Caco-2 (cell line): ENCODE measurements around the gene HSD3B7. TPM values are rescaled to one million over a fixed set of nuclear protein-coding genes. Genes with fewer than 3 reads are reported as not detected.

Experiments
- BruUV-seq: library from RNA; stranded (reverse); fragments of 400-500 nt; replicated peaks from 2 replicates; lab custom pipeline; 2021; lab: Mats Ljungman, UMichigan
- CTCF ChIA-PET: fragments of 300-600 bp; sonication (Branson Sonifier 250); formaldehyde crosslinking; loops from one replicate; lab custom pipeline; 2022; ENCODE audit warnings: antibody characterized with exemption; lab: Charles Lee
- POLR2A ChIA-PET: fragments of 300-600 bp; sonication (Branson Sonifier 250); formaldehyde crosslinking; loops from one replicate; lab custom pipeline; 2022; ENCODE audit warnings: antibody characterized with exemption; lab: Charles Lee
- DNase-seq, 2 experiments: peaks; one replicate each; pipeline versions ENCODE4 v3.0.0 to v3.0.0-alpha.2; 2020 to 2022
- H3K27me3 ChIP-seq: replicated peaks from 2 replicates; pipeline ENCODE4 v1.6.0; 2011; ENCODE audit warnings: low read length; ENCODE audit not compliant: control insufficient read depth, insufficient read depth
- H3K36me3 ChIP-seq: 2 replicates; pipeline ENCODE4 v1.5.1; 2011; ENCODE audit warnings: low read length; ENCODE audit not compliant: control insufficient read depth, insufficient read depth
- H3K4me1 ChIP-seq: fragments of 250-450 bp; sonication (Bioruptor Pico); 2 replicates; pipeline ENCODE4 v1.5.1; 2020; ENCODE audit warnings: mild to moderate bottlenecking
- H3K4me3 ChIP-seq: 2 replicates; pipeline ENCODE4 v1.5.1; 2011; ENCODE audit warnings: low read depth, mild to moderate bottlenecking, control low read depth, low read length
- H3K9me3 ChIP-seq: fragments of 250-450 bp; sonication (Bioruptor Pico); 2 replicates; pipeline ENCODE4 v1.5.1; 2020; ENCODE audit warnings: mild to moderate bottlenecking, moderate library complexity
- H3K27ac Mint-ChIP-seq: one replicate; pipeline ENCODE4 v1.8.0; 2022; ENCODE audit warnings: mixed read lengths; ENCODE audit not compliant: unreplicated experiment
- H3K27me3 Mint-ChIP-seq: one replicate; pipeline ENCODE4 v1.8.0; 2022; ENCODE audit warnings: mixed read lengths; ENCODE audit not compliant: insufficient read depth, unreplicated experiment
- H3K36me3 Mint-ChIP-seq: one replicate; pipeline ENCODE4 v1.8.0; 2022; ENCODE audit warnings: mild to moderate bottlenecking, mixed read lengths; ENCODE audit not compliant: insufficient read depth, unreplicated experiment
- H3K4me1 Mint-ChIP-seq: one replicate; pipeline ENCODE4 v1.8.0; 2022; ENCODE audit warnings: low read depth, mixed read lengths; ENCODE audit not compliant: unreplicated experiment
- H3K4me3 Mint-ChIP-seq: one replicate; pipeline ENCODE4 v1.8.0; 2022; ENCODE audit warnings: mild to moderate bottlenecking, moderate library complexity, mixed read lengths; ENCODE audit not compliant: unreplicated experiment
- H3K9me3 Mint-ChIP-seq: one replicate; pipeline ENCODE4 v1.8.0; 2022; ENCODE audit warnings: mixed read lengths; ENCODE audit not compliant: unreplicated experiment
- CTCF ChIP-seq, 2 experiments: fragments of 200-600 bp in 1 of 2; IDR thresholded peaks; 1 replicate in 1 of 2; 2 replicates in 1 of 2; pipeline versions ENCODE4 v1.5.1 to v1.8.0; 2011 to 2022; ENCODE audit warnings: antibody characterized with exemption in 1 of 2, control low read depth in 1 of 2, inconsistent platforms in 1 of 2, low read depth in 1 of 2, low read length in 1 of 2, mild to moderate bottlenecking in 1 of 2, moderate library complexity in 1 of 2; ENCODE audit not compliant: insufficient read depth in 1 of 2, severe bottlenecking in 1 of 2, unreplicated experiment in 1 of 2
- intact Hi-C: fragments of 100-400 bp; cut with micrococcal nuclease; formaldehyde crosslinking; loops from one replicate; pipeline ENCODE4 v1.10.0; 2022; ENCODE audit not compliant: unreplicated experiment
- total RNA-seq: library from RNA; stranded (reverse); gene quantifications from 2 replicates; pipeline ENCODE4 v1.2.3, GENCODE V29; 2022

HSD3B7 gene
- total RNA-seq, 1 experiment from 2014 or later = 2.4 TPM

GRCh38 chr16:30972872-30973271 lies 12.1 kb upstream of the HSD3B7 start:
- ChIA-PET POLR2A (no interaction called here), CTCF (interaction anchor here (0.8 kb wide), 1 partner anchor 12 kb away, joined by 8 read pairs; no protein-coding TSS in a partner anchor)
- H3K27me3 ChIP-seq = no peaks in the 10 kb centered on the region
- H3K9me3 ChIP-seq = no peaks in the 10 kb centered on the region
- peak in 1 of 2 experiments; percentile 23 for TF ChIP-seq CTCF (IDR thresholded peaks at IDR 0.05; ENCODE audit: insufficient read depth in 1 of 2, low read depth in 1 of 2, low read length in 1 of 2, severe bottlenecking in 1 of 2, unreplicated experiment in 1 of 2)
- BruUV-seq = no TSS peak
- H3K4me3 Mint-ChIP-seq = no peak overlapping the region
- no peaks in the 10 kb centered on the region for H3K4me1 Mint-ChIP-seq
- peaks cover 84% of the 10 kb centered on the region for H3K36me3 Mint-ChIP-seq
- intact Hi-C loops = no loop called here
- no peaks in the 10 kb centered on the region for H3K9me3 Mint-ChIP-seq
- H3K36me3 ChIP-seq = peaks cover 5% of the 10 kb centered on the region
- no peaks in the 10 kb centered on the region for H3K4me1 ChIP-seq
- H3K27ac Mint-ChIP-seq = no peak overlapping the region
- H3K27me3 Mint-ChIP-seq = no peaks in the 10 kb centered on the region
- H3K4me3 ChIP-seq = no peak overlapping the region
- peak in 1 of 2 experiments; percentile 33 for DNase-seq

GRCh38 chr16:30974348-30974747 lies 10.7 kb upstream of the HSD3B7 start:
- Histone ChIP-seq H3K9me3 (no peaks in the 10 kb centered on the region), H3K4me1 (no peaks in the 10 kb centered on the region), H3K36me3 (peaks cover 5% of the 10 kb centered on the region), H3K27me3 (no peaks in the 10 kb centered on the region), H3K4me3 (no peak overlapping the region)
- intact Hi-C loops = no loop called here
- Mint-ChIP-seq H3K9me3 (no peaks in the 10 kb centered on the region), H3K36me3 (peaks cover 76% of the 10 kb centered on the region), H3K4me3 (no peak overlapping the region), H3K27me3 (no peaks in the 10 kb centered on the region), H3K27ac (no peak overlapping the region), H3K4me1 (no peaks in the 10 kb centered on the region)
- POLR2A ChIA-PET = no interaction called here
- no peak for TF ChIP-seq CTCF (IDR thresholded peaks at IDR 0.05; ENCODE audit: insufficient read depth in 1 of 2, low read depth in 1 of 2, low read length in 1 of 2, severe bottlenecking in 1 of 2, unreplicated experiment in 1 of 2)
- CTCF ChIA-PET = no interaction called here
- no TSS peak for BruUV-seq
- DNase-seq = no peak

GRCh38 chr16:30976486-30976885 lies 8.5 kb upstream of the HSD3B7 start:
- Histone ChIP-seq H3K36me3 (peaks cover 2% of the 10 kb centered on the region; the same call in 1 of the 2 replicates), H3K4me3 (no peak overlapping the region), H3K4me1 (no peaks in the 10 kb centered on the region), H3K27me3 (no peaks in the 10 kb centered on the region), H3K9me3 (no peaks in the 10 kb centered on the region)
- Mint-ChIP-seq H3K4me1 (no peaks in the 10 kb centered on the region), H3K9me3 (no peaks in the 10 kb centered on the region), H3K27ac (peak overlapping the region; percentile 66), H3K4me3 (peak overlapping the region; percentile 10), H3K36me3 (peaks cover 61% of the 10 kb centered on the region), H3K27me3 (no peaks in the 10 kb centered on the region)
- TF ChIP-seq CTCF (IDR thresholded peaks at IDR 0.05; ENCODE audit: insufficient read depth in 1 of 2, low read depth in 1 of 2, low read length in 1 of 2, severe bottlenecking in 1 of 2, unreplicated experiment in 1 of 2) = no peak
- no TSS peak for BruUV-seq
- POLR2A ChIA-PET = no interaction called here
- DNase-seq = no peak
- CTCF ChIA-PET = no interaction called here
- intact Hi-C loops = no loop called here
